ENCODE data around the gene BEND5.

DNA sequence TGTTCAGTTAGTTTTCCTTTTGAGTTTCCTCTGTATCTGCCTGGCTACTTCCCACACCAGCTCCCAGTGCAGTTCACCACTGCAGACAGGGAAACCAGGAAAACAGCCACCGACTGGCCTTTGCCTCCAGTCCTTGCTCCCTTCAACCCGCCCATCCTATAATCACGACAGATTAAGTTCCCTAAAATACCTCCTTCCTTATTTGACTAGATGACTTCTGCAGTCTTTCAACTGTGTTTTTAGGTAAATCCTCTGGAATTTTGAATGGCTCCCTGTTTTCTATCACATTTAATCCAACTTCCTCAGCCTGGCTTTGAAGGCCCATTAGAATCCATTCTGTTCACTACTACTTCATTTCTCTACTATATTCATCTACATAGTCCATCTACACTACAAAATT, 37.6 kb downstream of the BEND5 start:
- TF ChIP-seq POLR2A (IDR thresholded peaks at IDR 0.05) (no peak), EP300 (IDR thresholded peaks at IDR 0.05) (no peak)
- TF ChIP-seq, protein P1, sequence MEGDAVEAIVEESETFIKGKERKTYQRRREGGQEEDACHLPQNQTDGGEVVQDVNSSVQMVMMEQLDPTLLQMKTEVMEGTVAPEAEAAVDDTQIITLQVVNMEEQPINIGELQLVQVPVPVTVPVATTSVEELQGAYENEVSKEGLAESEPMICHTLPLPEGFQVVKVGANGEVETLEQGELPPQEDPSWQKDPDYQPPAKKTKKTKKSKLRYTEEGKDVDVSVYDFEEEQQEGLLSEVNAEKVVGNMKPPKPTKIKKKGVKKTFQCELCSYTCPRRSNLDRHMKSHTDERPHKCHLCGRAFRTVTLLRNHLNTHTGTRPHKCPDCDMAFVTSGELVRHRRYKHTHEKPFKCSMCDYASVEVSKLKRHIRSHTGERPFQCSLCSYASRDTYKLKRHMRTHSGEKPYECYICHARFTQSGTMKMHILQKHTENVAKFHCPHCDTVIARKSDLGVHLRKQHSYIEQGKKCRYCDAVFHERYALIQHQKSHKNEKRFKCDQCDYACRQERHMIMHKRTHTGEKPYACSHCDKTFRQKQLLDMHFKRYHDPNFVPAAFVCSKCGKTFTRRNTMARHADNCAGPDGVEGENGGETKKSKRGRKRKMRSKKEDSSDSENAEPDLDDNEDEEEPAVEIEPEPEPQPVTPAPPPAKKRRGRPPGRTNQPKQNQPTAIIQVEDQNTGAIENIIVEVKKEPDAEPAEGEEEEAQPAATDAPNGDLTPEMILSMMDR (IDR thresholded peaks at IDR 0.05), result no peak

All from upper lobe of left lung (tissue), 4 donors.